KMS-11 (cell line): Measurements from ENCODE around the gene HAO2.
"Not testable (repeated sequence)": the region's sequence is repeated elsewhere in the genome, so short reads cannot be mapped to it uniquely, and the experiment has no call there.

Experiments
- H2AFZ ChIP-seq: fragments of 200-600 bp; sonication (generic); 2 replicates; pipeline ENCODE4 v1.6.1; 2016; ENCODE audit warnings: antibody characterized with exemption, mixed run types, low read depth
- H3K27ac ChIP-seq: fragments of 200-600 bp; sonication (generic); 2 replicates; pipeline ENCODE4 v1.6.1; 2016; ENCODE audit warnings: mild to moderate bottlenecking, mixed run types
- H3K27me3 ChIP-seq: fragments of 200-600 bp; sonication (generic); 2 replicates; pipeline ENCODE4 v1.6.1; 2017; ENCODE audit warnings: mild to moderate bottlenecking, low read depth, mixed run types, moderate library complexity; ENCODE audit not compliant: insufficient read depth
- H3K36me3 ChIP-seq: fragments of 200-600 bp; sonication (generic); 2 replicates; pipeline ENCODE4 v1.6.1; 2017; ENCODE audit warnings: mild to moderate bottlenecking, mixed run types; ENCODE audit not compliant: insufficient read depth
- H3K4me1 ChIP-seq: fragments of 200-600 bp; sonication (generic); 2 replicates; pipeline ENCODE4 v1.6.1; 2016; ENCODE audit warnings: mild to moderate bottlenecking, low read depth, mixed run types; ENCODE audit not compliant: poor library complexity, severe bottlenecking
- H3K4me2 ChIP-seq: fragments of 200-600 bp; sonication (generic); 2 replicates; pipeline ENCODE4 v1.7.0; 2016; ENCODE audit warnings: mild to moderate bottlenecking, mixed run types
- H3K4me3 ChIP-seq: fragments of 200-600 bp; sonication (generic); IDR thresholded peaks from 2 replicates; pipeline ENCODE4 v1.6.1; 2017; ENCODE audit warnings: low read depth, low read length, mixed read lengths; ENCODE audit not compliant: insufficient read depth
- H3K79me2 ChIP-seq: fragments of 200-600 bp; sonication (generic); 2 replicates; pipeline ENCODE4 v1.6.1; 2016; ENCODE audit warnings: low read depth, mixed run types; ENCODE audit not compliant: insufficient read depth
- H3K9ac ChIP-seq: fragments of 200-600 bp; sonication (generic); 2 replicates; pipeline ENCODE4 v1.6.1; 2016; ENCODE audit warnings: mild to moderate bottlenecking, mixed run types
- H4K20me1 ChIP-seq: fragments of 200-600 bp; sonication (generic); 2 replicates; pipeline ENCODE4 v1.6.1; 2016; ENCODE audit warnings: mild to moderate bottlenecking, mixed run types; ENCODE audit not compliant: insufficient read depth
- CTCF ChIP-seq: fragments of 200-600 bp; sonication (generic); conservative IDR thresholded peaks from 2 replicates; pipeline ENCODE4 v1.6.1; 2017; ENCODE audit warnings: low read depth, mild to moderate bottlenecking, antibody characterized with exemption, low read length, moderate library complexity, mixed read lengths

The HAO2 gene

GRCh38 chr1:119374208-119374874 is 5.8 kb downstream of the HAO2 start:
- no peak for TF ChIP-seq CTCF
- no peak overlapping the region for H3K27ac ChIP-seq
- H2AFZ ChIP-seq: no peak overlapping the region
- no peaks in the 10 kb centered on the region for H4K20me1 ChIP-seq
- no peak overlapping the region for H3K4me3 ChIP-seq
- H3K27me3 ChIP-seq: no peaks in the 10 kb centered on the region
- H3K9ac ChIP-seq: no peak overlapping the region
- no peak overlapping the region for H3K4me2 ChIP-seq
- no peaks in the 10 kb centered on the region for H3K4me1 ChIP-seq
- H3K79me2 ChIP-seq: no peaks in the 10 kb centered on the region
- no peaks in the 10 kb centered on the region for H3K36me3 ChIP-seq

- H3K9ac ChIP-seq: no peak overlapping the region
- H3K79me2 ChIP-seq: no peaks in the 10 kb centered on the region
- H3K4me2 ChIP-seq: no peak overlapping the region
- H3K27me3 ChIP-seq: no peaks in the 10 kb centered on the region
- no peaks in the 10 kb centered on the region for H4K20me1 ChIP-seq
- no peaks in the 10 kb centered on the region for H3K4me1 ChIP-seq
- H2AFZ ChIP-seq: no peak overlapping the region
- H3K36me3 ChIP-seq: no peaks in the 10 kb centered on the region
- H3K27ac ChIP-seq: no peak overlapping the region
- no peak for TF ChIP-seq CTCF
- H3K4me3 ChIP-seq: no peak overlapping the region
These were observed 6.8 kb downstream of the HAO2 start for GRCh38 chr1:119375366-119375765.

DNA sequence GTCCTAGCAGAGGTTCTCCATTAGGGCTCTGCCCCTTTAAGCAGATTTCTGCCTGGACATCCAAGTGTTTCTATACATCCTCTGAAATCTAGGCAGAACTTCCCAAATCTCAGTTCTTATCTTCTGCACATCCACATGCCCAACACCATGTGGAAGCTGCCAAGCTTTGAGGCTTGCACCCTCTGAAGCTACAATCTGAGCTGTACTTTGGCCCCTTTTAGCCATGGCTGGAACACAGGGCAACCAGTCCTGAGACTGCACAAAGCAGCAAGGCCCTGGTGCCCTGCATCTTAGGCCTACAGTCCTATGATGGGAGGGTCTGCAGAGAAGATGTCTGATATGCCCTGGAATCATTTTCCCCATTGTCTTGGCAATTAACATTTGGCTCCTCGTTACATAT is 8.0 kb downstream of the HAO2 start:
- H3K36me3 ChIP-seq: no peaks in the 10 kb centered on the region
- H3K79me2 ChIP-seq: no peaks in the 10 kb centered on the region
- H3K4me1 ChIP-seq: no peaks in the 10 kb centered on the region
- no peak overlapping the region for H2AFZ ChIP-seq
- no peak overlapping the region for H3K4me2 ChIP-seq
- no peak for TF ChIP-seq CTCF
- H3K9ac ChIP-seq: no peak overlapping the region
- H3K4me3 ChIP-seq: no peak overlapping the region
- H3K27me3 ChIP-seq: no peaks in the 10 kb centered on the region
- no peaks in the 10 kb centered on the region for H4K20me1 ChIP-seq
- H3K27ac ChIP-seq: no peak overlapping the region

- H4K20me1 ChIP-seq, H3K4me2 ChIP-seq, H2AFZ ChIP-seq, H3K27ac ChIP-seq, H3K36me3 ChIP-seq, H3K79me2 ChIP-seq, H3K4me1 ChIP-seq, H3K27me3 ChIP-seq, H3K9ac ChIP-seq, H3K4me3 ChIP-seq: not testable (repeated sequence)
These were observed 9.0 kb downstream of the HAO2 start for GRCh38 chr1:119377594-119377993.

DNA sequence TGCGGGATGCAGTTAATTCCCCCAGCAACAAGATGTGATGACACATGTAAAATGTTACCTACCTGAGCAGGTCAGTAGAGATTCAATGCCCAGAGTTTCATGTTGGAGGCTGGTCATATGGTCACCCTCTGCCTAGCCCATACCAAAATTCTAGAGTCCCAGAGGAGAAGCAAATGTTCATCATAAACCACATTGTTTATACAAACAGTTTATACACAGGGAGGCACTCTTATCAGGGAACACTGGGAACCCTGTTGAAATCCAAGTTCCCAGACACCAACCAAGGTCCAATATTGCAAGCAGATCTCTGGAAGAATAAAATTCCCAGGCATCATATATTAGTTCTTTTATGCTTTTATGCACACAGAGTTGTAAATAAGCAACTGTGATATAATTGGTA is 10.5 kb downstream of the HAO2 start:
- no peak overlapping the region for H3K27ac ChIP-seq
- H3K79me2 ChIP-seq: no peaks in the 10 kb centered on the region
- H3K9ac ChIP-seq: no peak overlapping the region
- no peak overlapping the region for H3K4me2 ChIP-seq
- H3K4me3 ChIP-seq: no peak overlapping the region
- no peaks in the 10 kb centered on the region for H3K27me3 ChIP-seq
- TF ChIP-seq CTCF: no peak
- no peak overlapping the region for H2AFZ ChIP-seq
- H4K20me1 ChIP-seq: no peaks in the 10 kb centered on the region
- H3K4me1 ChIP-seq: no peaks in the 10 kb centered on the region
- H3K36me3 ChIP-seq: no peaks in the 10 kb centered on the region
